Motor neuron (in vitro differentiated cells): ENCODE data around the gene RFTN1. TPM values are rescaled to one million over a fixed set of nuclear protein-coding genes. Genes with fewer than 3 reads are reported as not detected.

Source experiments
- ATAC-seq, 8 experiments: fragments of 200-7000 bp; cut with Tn5 transposase; replicated peaks in 6 of 8; 2 replicates each; pipeline ENCODE4 v1.8.0; 2021; ENCODE audit warnings: mild to moderate bottlenecking in 8 of 8, moderate library complexity in 8 of 8
- H3K27ac ChIP-seq, 2 donors: fragments of 250-450 bp; sonication (Bioruptor Pico); 2 replicates each; pipeline ENCODE4 v1.9.0; 2021; ENCODE audit warnings: antibody characterized with exemption in 2 of 2, mild to moderate bottlenecking in 2 of 2, moderate library complexity in 1 of 2
- H3K4me1 ChIP-seq, 2 donors: fragments of 250-450 bp; sonication (Bioruptor Pico); replicated peaks in 1 of 2; 2 replicates each; pipeline ENCODE4 v1.6.1; 2021; ENCODE audit warnings: antibody characterized with exemption in 2 of 2, mild to moderate bottlenecking in 2 of 2, moderate library complexity in 1 of 2
- H3K4me3 ChIP-seq, 5 donors: fragments of 250-450 bp; sonication (Bioruptor Pico); 2 replicates each; pipeline ENCODE4 v1.9.0; 2021; ENCODE audit warnings: antibody characterized with exemption in 5 of 5, mild to moderate bottlenecking in 5 of 5, moderate library complexity in 4 of 5
- WGBS, 10 experiments: fragments of 450-650 bp; shearing (Covaris generic); methylation state at CpG; one replicate each; pipeline ENCODE4 v1.0.0; 2022; 5-methylcytosine and 5-hydroxymethylcytosine counted together
- in situ Hi-C, 9 experiments: fragments of 400-800 bp; cut with MboI; loops; one replicate each; pipeline ENCODE4 v1.15.0; 2021; ENCODE audit warnings: low sequenced_read_pairs in 9 of 9, low pct_unique_long_range_greater_than_20kb in 2 of 9; ENCODE audit not compliant: unreplicated experiment in 9 of 9
- total RNA-seq, 8 experiments: library from RNA; unstranded; fragments of 300-600 nt; gene quantifications; 2 replicates each; pipeline versions ENCODE4 v1.2.3 to v1.2.4, GENCODE V29; 2022

RFTN1 gene
- total RNA-seq, 8 experiments from 2014 or later = 2.4 to 27.9 (median 6.7) TPM

DNA sequence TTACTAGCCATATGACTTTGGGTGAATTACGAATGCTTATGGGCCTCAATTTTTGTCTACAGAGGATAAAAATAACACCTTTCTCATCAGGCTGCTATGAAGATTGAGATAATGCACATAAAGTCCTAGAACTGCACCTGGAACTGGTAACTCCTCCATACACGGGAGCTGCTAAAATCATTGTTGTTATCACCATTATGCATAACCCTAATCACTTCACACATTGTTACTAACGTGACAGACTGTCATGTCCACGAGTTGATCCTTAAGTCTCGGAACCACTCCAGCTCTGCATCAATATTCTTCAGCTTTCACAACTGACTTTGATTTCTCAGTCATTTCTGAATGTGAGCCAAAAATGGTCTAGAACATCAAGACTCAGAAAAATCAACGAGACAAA lies 64.1 kb downstream of the RFTN1 start:
- whole genome bisulfite sequencing, 10 experiments = 31 to 100% (median 86%) methylated on average over 1 to 6 of the region's 6 CpGs; no CpG with 5 or more reads in 1 of the 10 experiments
- no peak overlapping the region for H3K4me3 ChIP-seq
- no peak for ATAC-seq
- no peak overlapping the region for H3K27ac ChIP-seq
- peaks cover 0 to 7% of the 10 kb centered on the region in 2 donors for H3K4me1 ChIP-seq
- in situ Hi-C loops = no loop called here

DNA sequence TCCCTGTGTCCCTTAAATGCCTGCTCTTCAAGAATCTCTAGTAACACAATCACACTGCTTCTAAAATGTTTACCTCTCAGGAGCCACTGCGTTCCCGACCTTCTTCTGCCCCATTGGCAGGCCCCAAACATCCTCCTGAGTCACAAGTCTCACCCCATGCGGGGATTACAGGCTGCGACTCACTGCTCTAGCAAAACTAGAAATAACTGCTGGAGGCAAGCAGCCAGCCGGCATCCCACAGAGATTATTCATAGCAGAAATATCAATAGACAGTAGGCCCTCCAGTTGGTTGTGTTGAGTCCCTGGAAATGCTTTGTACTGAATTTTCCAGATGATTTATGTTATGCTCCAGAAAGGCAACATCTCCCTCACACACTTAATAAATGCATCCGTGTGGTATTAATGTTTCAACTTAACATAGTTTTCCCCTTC lies 64.8 kb downstream of the RFTN1 start:
- no peak overlapping the region for H3K27ac ChIP-seq
- H3K4me1 ChIP-seq = peaks cover 0 to 7% of the 10 kb centered on the region in 2 donors
- ATAC-seq = peak; percentile 49 to 90 (median 82)
- no peak overlapping the region for H3K4me3 ChIP-seq
- in situ Hi-C loops = no loop called here
- WGBS, 10 experiments = 0 to 76% (median 0%) methylated on average over 1 to 5 of the region's 6 CpGs; no CpG with 5 or more reads in 1 of the 10 experiments

DNA sequence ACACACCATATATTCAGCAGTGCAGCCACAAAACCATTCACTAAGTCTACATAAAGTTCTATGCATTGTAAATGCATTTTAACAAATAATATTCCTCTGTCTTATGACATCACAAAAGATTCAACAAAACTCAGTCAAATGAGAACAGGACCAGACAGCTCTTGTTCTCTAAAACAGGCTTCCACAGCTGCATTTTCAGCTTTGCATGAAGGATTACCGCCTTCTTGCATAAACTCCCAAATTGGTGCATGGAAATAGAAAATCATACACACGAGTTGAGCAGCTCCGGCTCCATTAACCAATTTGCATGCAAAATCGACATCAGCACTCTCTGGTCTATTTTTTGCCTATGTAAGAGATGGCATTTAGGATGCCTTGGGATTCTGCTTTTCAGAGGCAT lies 66.4 kb downstream of the RFTN1 start:
- peak in 3 of 8 experiments; percentile 43 to 82 (median 67) for ATAC-seq
- Histone ChIP-seq H3K27ac (no peak overlapping the region), H3K4me1 (peaks cover 0 to 7% of the 10 kb centered on the region in 2 donors), H3K4me3 (no peak overlapping the region)
- in situ Hi-C loops = no loop called here
- WGBS, 10 experiments = 0 to 90% (median 59%) methylated on average over 1 to 4 of the region's 4 CpGs; no CpG with 5 or more reads in 2 of the 10 experiments

DNA sequence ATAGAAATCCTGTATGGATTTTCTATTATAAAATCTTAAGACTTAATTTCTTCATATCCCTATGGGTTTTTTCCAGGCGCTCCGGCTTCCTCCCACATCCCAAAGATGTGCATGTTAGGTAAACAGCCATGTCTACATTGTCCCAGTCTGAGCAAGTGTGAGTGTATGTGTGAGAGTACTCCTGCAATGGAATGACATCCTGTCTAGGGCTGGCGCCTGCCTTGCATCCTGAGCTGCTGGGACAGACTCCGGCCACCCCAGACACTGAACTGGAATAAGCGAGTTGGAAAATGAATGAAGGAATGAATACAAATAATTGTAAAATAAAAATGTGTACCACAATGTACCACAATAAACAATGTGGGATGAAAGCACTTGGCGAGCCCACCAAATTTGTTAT lies 69.2 kb downstream of the RFTN1 start:
- no peak overlapping the region for H3K4me3 ChIP-seq
- 88 to 100% (median 97%) methylated on average over 1 to 6 of the region's 6 CpGs; no CpG with 5 or more reads in 1 of the 10 experiments for WGBS, 10 experiments
- in situ Hi-C loops = no loop called here
- peaks cover 9 to 12% of the 10 kb centered on the region in 2 donors for H3K4me1 ChIP-seq
- H3K27ac ChIP-seq = no peak overlapping the region
- ATAC-seq = no peak

DNA sequence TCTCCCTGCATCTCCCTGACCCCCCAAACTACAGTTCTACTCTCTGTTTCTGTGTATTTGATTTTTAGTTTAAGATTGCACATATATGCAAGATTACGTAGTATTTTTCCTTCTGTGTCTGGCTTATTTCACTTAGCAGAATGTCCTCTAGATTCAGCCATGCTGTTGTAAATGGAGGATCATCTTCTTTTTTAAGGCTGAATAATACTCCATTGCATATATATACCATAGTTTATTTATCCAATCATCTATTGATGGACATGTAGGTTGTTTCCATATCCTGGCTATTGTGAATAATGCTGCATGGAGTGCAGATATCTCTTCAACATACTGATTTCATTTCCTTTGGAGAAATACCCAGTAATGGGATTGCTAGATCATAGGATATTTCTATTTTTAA lies 70.8 kb downstream of the RFTN1 start:
- peaks cover 5 to 22% of the 10 kb centered on the region in 2 donors for H3K4me1 ChIP-seq
- in situ Hi-C loops = no loop called here
- 100% methylated on average over 1 of the region's 1 CpG; no CpG with 5 or more reads in 5 of the 10 experiments for WGBS, 10 experiments
- H3K4me3 ChIP-seq = no peak overlapping the region
- no peak overlapping the region for H3K27ac ChIP-seq
- ATAC-seq = no peak

DNA sequence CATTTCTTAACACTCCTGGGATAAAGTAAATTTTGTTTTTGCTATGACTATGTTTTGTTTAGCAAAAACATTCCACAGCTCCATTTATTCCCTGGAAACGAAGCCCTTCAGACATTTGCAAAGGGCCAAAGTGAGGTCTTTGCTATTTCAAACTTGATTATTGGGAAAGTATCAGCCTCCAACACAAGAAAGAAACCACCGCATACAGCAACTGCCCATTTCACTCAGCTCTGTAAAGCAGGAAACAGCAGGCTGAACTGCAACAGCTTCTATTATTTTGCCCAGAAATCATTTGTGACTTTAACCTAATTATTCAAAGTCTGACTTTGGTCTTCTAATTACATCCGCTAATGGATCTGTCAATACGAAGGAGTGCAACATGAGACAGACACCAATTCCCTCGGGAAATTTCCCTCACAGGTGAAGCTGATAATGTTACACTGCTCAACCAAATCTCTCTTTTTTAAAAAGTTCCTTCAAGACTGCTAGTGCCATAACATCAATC lies 72.1 kb downstream of the RFTN1 start:
- no peak overlapping the region for H3K27ac ChIP-seq
- H3K4me1 ChIP-seq = peaks cover 5 to 22% of the 10 kb centered on the region in 2 donors
- peak in 3 of 8 experiments; percentile 7 to 26 (median 13) for ATAC-seq
- in situ Hi-C loops = no loop called here
- H3K4me3 ChIP-seq = no peak overlapping the region
- 18 to 75% (median 64%) methylated on average over 2 to 5 of the region's 5 CpGs for WGBS, 10 experiments

DNA sequence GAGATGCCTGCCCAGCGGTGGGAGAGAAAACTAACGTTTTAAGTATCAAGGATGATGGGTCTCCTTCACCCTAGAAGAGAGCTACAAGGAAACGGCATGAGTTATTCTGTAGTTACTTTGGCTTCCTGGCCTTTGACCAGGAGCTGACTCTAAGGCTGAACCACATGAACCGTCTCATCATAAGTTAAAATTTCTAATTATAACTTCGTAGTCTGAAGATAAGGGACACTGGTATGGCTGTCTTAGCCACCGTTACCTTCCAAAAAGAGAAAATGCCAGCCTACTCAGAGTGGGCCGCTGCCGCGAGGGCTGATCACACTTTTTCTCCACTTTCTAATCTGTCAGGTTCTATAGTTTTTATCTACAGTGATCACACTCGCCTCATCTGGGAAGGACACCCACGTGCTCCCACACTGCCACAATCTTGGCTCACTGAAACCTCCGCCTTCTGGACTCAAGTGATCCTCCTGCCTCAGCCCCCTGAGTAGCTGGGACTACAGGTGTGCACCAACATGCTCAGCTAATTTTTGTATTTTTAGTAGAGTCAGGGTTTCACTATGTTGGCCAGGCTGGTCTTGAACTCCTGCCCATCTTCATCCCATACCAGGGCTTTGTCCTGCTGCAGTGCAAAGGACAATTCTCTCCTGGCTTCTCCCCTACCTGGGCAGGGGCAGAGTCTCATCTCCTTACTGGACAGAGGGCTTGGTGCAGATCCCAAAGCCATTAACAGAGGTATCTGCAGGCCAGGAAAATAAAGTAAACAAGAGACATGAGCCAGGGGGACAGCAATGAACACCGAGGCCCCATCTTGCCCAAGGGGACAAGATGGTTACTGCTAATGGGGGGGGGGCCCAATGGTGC lies 73.4 kb downstream of the RFTN1 start:
- no peak for ATAC-seq
- H3K4me3 ChIP-seq = no peak overlapping the region
- in situ Hi-C loops = no loop called here
- H3K4me1 ChIP-seq = peaks cover 5 to 22% of the 10 kb centered on the region in 2 donors
- 80 to 100% (median 90%) methylated on average over 1 to 8 of the region's 13 CpGs; no CpG with 5 or more reads in 3 of the 10 experiments for WGBS, 10 experiments
- H3K27ac ChIP-seq = no peak overlapping the region

DNA sequence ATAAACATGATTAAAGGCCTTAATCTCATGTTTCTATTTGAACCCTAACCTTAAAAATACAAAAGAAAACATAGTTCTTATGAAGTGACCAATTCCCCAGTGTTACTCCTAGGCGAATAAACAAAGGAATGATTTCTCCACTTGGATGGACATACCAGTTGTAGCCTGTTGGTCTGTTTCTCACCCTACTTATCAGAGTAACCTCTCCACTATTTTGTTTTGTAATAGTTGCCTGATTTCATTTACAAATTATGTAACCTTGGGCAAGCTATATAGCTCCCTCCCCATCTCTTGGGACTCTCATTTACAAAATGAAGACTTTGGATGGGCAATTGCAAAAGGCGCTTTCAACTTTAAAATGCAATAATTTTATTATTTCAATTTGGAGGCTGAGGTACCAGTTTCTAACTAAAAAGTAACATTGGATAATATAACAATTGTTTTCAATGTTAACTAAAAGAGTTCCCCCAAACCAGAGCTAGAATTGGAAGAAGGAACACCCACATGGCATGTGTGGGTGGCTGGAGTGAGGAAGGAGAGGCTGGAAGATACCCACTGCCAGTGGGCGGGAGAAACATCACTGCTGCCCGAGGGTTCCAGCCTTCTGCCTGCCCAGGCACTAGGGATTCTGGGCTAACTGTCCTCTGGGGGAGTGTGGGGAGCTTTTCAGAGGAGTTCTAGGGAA lies 74.2 kb downstream of the RFTN1 start:
- no peak for ATAC-seq
- Histone ChIP-seq H3K4me3 (no peak overlapping the region), H3K4me1 (peaks cover 5 to 22% of the 10 kb centered on the region in 2 donors), H3K27ac (no peak overlapping the region)
- in situ Hi-C loops = no loop called here
- 17 to 100% (median 80%) methylated on average over 1 to 4 of the region's 4 CpGs for WGBS, 10 experiments

DNA sequence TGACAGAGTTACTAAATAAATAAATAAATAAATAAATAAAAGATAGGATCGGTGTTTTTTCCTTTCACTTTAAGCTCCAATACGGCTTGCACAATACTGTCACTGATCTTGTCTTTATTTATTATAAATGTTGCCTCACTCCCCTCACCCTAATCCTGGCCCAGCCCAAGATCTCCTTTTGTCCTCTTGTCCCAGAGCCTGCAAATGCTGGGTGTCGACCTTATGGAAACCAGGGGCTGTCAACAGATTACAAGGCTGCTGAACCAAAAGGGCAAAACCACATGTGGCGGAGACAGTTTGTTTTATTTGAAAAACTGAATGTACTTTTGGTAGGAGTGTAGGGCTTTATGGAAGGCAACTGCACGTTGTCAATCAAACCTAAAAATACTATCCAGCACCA lies 75.9 kb downstream of the RFTN1 start:
- 37 to 97% (median 88%) methylated on average over 1 to 5 of the region's 5 CpGs for whole genome bisulfite sequencing, 10 experiments
- in situ Hi-C loops = no loop called here
- no peak overlapping the region for H3K4me3 ChIP-seq
- H3K27ac ChIP-seq = no peak overlapping the region
- peaks cover 5 to 22% of the 10 kb centered on the region in 2 donors for H3K4me1 ChIP-seq
- peak in 2 of 8 experiments; percentile 49 to 76 for ATAC-seq

DNA sequence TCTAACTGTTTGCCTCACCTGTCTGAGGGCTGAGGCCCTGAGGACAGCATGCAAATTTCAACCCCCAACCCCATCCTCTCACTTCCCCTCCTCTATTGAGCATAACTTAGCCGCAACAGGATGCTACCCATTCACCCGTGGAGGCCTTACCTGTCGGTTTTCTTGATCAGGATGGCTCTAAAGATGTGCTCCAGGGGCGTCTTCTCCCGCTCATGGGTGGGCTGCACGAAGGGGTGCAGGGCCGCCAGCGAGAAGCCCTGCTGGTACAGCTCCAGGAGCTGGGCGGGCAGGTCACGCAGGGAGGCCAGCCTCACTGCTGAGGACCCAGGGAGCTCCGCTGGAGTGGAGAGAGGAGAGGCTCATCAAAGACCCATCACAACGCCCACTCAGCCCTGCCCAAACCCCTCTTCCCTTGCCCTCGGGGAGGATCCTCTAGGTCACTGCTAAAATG lies 79.8 kb downstream of the RFTN1 start:
- in situ Hi-C loops = no loop called here
- H3K27ac ChIP-seq = no peak overlapping the region
- no peak for ATAC-seq
- peaks cover 0 to 6% of the 10 kb centered on the region in 2 donors for H3K4me1 ChIP-seq
- H3K4me3 ChIP-seq = no peak overlapping the region
- WGBS, 10 experiments = 70 to 95% (median 83%) methylated on average over 1 to 8 of the region's 13 CpGs; no CpG with 5 or more reads in 4 of the 10 experiments

DNA sequence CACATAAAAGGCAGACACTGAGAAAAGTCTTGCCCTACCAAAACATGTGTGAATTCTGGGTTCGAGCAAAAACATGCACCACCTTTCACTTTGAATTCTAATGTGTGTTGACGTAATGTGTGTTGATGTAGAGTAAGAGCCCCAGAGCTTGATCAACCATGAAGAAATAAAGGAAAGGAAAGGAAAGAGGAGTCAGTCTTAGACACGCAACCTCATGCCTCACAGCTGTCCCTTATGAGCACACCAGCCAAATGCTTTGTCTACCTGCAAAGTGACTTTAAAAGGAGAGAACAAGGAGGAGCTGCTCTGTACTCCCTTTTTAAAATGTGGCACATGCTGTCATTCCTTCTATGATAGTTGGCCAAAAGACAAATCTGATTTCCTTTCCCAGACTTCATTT lies 80.8 kb downstream of the RFTN1 start:
- Histone ChIP-seq H3K4me3 (no peak overlapping the region), H3K27ac (no peak overlapping the region), H3K4me1 (peaks cover 0 to under 1% of the 10 kb centered on the region in 2 donors)
- in situ Hi-C loops = no loop called here
- WGBS, 10 experiments = 44 to 100% (median 85%) methylated on average over 1 to 3 of the region's 3 CpGs; no CpG with 5 or more reads in 1 of the 10 experiments
- no peak for ATAC-seq

DNA sequence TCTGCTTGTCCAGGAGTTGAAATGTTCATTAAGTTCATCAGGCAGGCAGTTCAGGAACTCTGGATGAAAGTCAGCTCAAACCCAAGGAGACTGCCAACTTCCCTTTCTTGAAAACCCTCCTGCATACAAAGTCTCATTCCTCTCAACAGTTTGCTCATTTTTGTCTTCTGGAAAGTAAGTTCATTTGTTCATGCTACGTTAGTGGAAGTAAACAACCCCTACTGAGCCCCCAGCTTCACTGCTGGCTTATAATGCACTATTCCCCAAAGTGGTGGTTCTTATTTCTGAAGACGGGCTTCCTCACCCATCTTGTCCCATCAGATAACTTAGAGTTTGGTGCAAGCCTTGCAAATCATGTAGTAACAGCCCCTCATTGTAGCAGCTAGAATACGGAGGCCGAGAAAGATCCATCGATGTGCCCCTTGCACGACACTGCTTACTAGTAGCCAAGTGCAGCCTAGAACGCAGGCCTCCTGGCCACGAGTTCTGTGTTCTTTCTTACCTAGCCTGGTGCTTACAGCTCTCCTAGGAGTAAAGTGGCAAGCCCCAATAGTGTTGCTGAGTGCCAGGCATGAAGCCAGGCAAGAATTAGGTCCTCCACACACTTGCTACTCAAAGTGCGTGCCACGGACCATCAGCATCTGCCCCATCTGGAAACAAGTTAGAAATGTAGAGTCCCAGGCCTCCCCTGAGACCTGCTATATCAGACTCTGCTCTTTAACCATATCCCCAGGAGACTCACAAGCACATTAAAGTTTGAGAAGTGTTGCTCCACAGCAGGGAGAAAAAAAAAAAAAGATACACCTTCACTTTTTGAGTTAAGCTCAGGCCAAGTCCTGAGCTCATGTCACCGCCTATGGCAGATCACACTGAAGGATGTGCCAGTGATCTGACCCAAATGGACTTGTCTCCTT lies 82.5 kb downstream of the RFTN1 start:
- Histone ChIP-seq H3K4me3 (no peak overlapping the region), H3K4me1 (peaks cover 0 to 5% of the 10 kb centered on the region in 2 donors), H3K27ac (no peak overlapping the region)
- 40 to 100% (median 85%) methylated on average over 1 to 11 of the region's 11 CpGs; no CpG with 5 or more reads in 1 of the 10 experiments for WGBS, 10 experiments
- ATAC-seq = no peak
- in situ Hi-C loops = no loop called here
